Right lobe of liver (tissue), 6 donors: ENCODE measurements around the gene PDZRN4. TPM values are rescaled to one million over a fixed set of nuclear protein-coding genes. Genes with fewer than 3 reads are reported as not detected.

ENCODE experiments used
- ATAC-seq, 4 donors: fragments of 200-7000 bp; cut with Tn5 transposase; one replicate each; pipeline ENCODE4 v1.9.1; 2020; ENCODE audit warnings: mild to moderate bottlenecking in 4 of 4, moderate library complexity in 4 of 4
- DNase-seq, 3 donors: peaks; one replicate each; pipeline ENCODE4 v3.0.0-alpha.2; 2020
- H3K27ac ChIP-seq, 3 donors: fragments of 200-600 bp; one replicate each; pipeline ENCODE4 v1.8.0; 2022
- H3K27me3 ChIP-seq, 2 donors: fragments of 200-600 bp; one replicate each; pipeline ENCODE4 v1.8.0; 2022
- H3K36me3 ChIP-seq, 4 donors: fragments of 200-600 bp; sonication (generic) in 1 of 4; one replicate each; pipeline versions ENCODE4 v1.5.1 to v1.8.0; 2017 to 2022; ENCODE audit warnings: control low read depth in 1 of 4
- H3K4me1 ChIP-seq, 4 donors: fragments of 200-600 bp; sonication (generic) in 1 of 4; one replicate each; pipeline versions ENCODE4 v1.5.1 to v1.8.0; 2017 to 2022; ENCODE audit warnings: control low read depth in 1 of 4
- H3K4me3 ChIP-seq, 3 donors: fragments of 200-600 bp; one replicate each; pipeline ENCODE4 v1.8.0; 2022
- H3K9me3 ChIP-seq, 4 donors: fragments of 200-600 bp; sonication (generic) in 1 of 4; one replicate each; pipeline versions ENCODE4 v1.5.1 to v1.8.0; 2017 to 2022; ENCODE audit warnings: control low read depth in 1 of 4
- CTCF ChIP-seq, 4 donors: fragments of 200-600 bp in 3 of 4; fragments of 450-650 bp in 1 of 4; IDR thresholded peaks; one replicate each; pipeline versions ENCODE4 v1.5.1 to v1.8.0; 2016 to 2022; ENCODE audit warnings: antibody characterized with exemption in 4 of 4, mild to moderate bottlenecking in 2 of 4
- POLR2A ChIP-seq: fragments of 450-650 bp; IDR thresholded peaks from one replicate; pipeline ENCODE4 v1.6.1; 2017; ENCODE audit warnings: antibody characterized with exemption, mild to moderate bottlenecking
- WGBS: methylation state at CpG from one replicate; pipeline ENCODE4 v1.1.6; 2018; ENCODE audit warnings: low coverage, low lambda C conversion rate; ENCODE audit not compliant: insufficient coverage; ENCODE audit errors: missing lambda C conversion rate; 5-methylcytosine and 5-hydroxymethylcytosine counted together
- intact Hi-C, 2 donors: fragments of 100-400 bp; cut with DNase I; formaldehyde crosslinking; loops; one replicate each; pipeline versions ENCODE4 v1.11.2 to v1.14.1; 2022
- total RNA-seq, 6 experiments: library from RNA; depleted of rRNA in 2 of 6; stranded (reverse); fragments of >200 nt in 2 of 6; fragmentation: NEBNext Ultra II Directional in 3 of 6; extraction: Animal tissue kit (Norgen Biotek cat#: 25700) in 3 of 6; gene quantifications; one replicate each; pipeline versions ENCODE4 v1.1.0 to v1.2.4, GENCODE V29; 2016 to 2023
- donor health status: DM: no; HTN: yes; CAD: no.
- donor health status: DM: no; HTN: no; CAD: no.
- donor health status: DM: no; HTN: no; CAD: no.
- donor health status: DM: no; HTN: yes; CAD: no.
- donor health status: DM: no; HTN: yes; CAD: no.

Gene PDZRN4
- total RNA-seq, 6 experiments from 2014 or later: 0.12 to 0.49 (median 0.42) TPM; not detected in 1

GRCh38 chr12:41556176-41556575, 368.1 kb downstream of the PDZRN4 start:
- WGBS: 57% methylated on average over 3 of the region's 3 CpGs
- intact Hi-C loops: no loop called here
- Histone ChIP-seq H3K36me3 (no peaks in the 10 kb centered on the region), H3K4me3 (no peak overlapping the region), H3K27ac (no peak overlapping the region), H3K9me3 (no peaks in the 10 kb centered on the region), H3K4me1 (no peaks in the 10 kb centered on the region), H3K27me3 (no peaks in the 10 kb centered on the region)
- TF ChIP-seq CTCF (IDR thresholded peaks at IDR 0.05) (no peak), POLR2A (no peak)
- ATAC-seq (no peak), DNase-seq (no peak)

- H3K9me3 ChIP-seq: no peaks in the 10 kb centered on the region
- intact Hi-C loops: no loop called here
- no peaks in the 10 kb centered on the region for H3K4me1 ChIP-seq
- TF ChIP-seq POLR2A (no peak), CTCF (IDR thresholded peaks at IDR 0.05) (no peak)
- no peak overlapping the region for H3K4me3 ChIP-seq
- H3K27me3 ChIP-seq: no peaks in the 10 kb centered on the region
- ATAC-seq (no peak), DNase-seq (no peak)
- no peaks in the 10 kb centered on the region for H3K36me3 ChIP-seq
- no peak overlapping the region for H3K27ac ChIP-seq
- WGBS: 63% methylated on average over 4 of the region's 4 CpGs
Observed at GRCh38 chr12:41557344-41557743, 369.2 kb downstream of the PDZRN4 start.

- Histone ChIP-seq H3K4me1 (no peaks in the 10 kb centered on the region), H3K27ac (no peak overlapping the region), H3K9me3 (no peaks in the 10 kb centered on the region), H3K36me3 (no peaks in the 10 kb centered on the region), H3K27me3 (no peaks in the 10 kb centered on the region), H3K4me3 (no peak overlapping the region)
- DNase-seq (no peak), ATAC-seq (no peak)
- intact Hi-C loops: no loop called here
- 53% methylated on average over 1 of the region's 1 CpG for WGBS
- TF ChIP-seq CTCF (IDR thresholded peaks at IDR 0.05) (no peak), POLR2A (no peak)
Observed at GRCh38 chr12:41558671-41559070, 370.6 kb downstream of the PDZRN4 start.

- ATAC-seq (no peak), DNase-seq (no peak)
- Histone ChIP-seq H3K27ac (no peak overlapping the region), H3K4me1 (no peaks in the 10 kb centered on the region), H3K36me3 (no peaks in the 10 kb centered on the region), H3K9me3 (no peaks in the 10 kb centered on the region), H3K27me3 (no peaks in the 10 kb centered on the region), H3K4me3 (no peak overlapping the region)
- intact Hi-C loops: no loop called here
- no peak for TF ChIP-seq POLR2A
- TF ChIP-seq CTCF (IDR thresholded peaks at IDR 0.05): no peak
- WGBS: 74% methylated on average over 12 of the region's 12 CpGs
Observed at GRCh38 chr12:41563051-41563450, 374.9 kb downstream of the PDZRN4 start.

GRCh38 chr12:41564816-41565215, 376.7 kb downstream of the PDZRN4 start:
- Histone ChIP-seq H3K4me3 (no peak overlapping the region), H3K36me3 (no peaks in the 10 kb centered on the region), H3K27me3 (no peaks in the 10 kb centered on the region), H3K9me3 (no peaks in the 10 kb centered on the region), H3K27ac (no peak overlapping the region), H3K4me1 (no peaks in the 10 kb centered on the region)
- DNase-seq (no peak), ATAC-seq (no peak)
- WGBS: 69% methylated on average over 1 of the region's 1 CpG
- TF ChIP-seq CTCF (IDR thresholded peaks at IDR 0.05) (peak in 2 of 4 donors; percentile 6 to 18), POLR2A (no peak)
- intact Hi-C loops: no loop called here
